C4-2B (cell line): ENCODE measurements around the gene INMT.

Experiments
- ZFX ChIP-seq: fragments of 450-650 bp; IDR thresholded peaks from 2 replicates; pipeline ENCODE4 v1.6.1; 2017
- TF ChIP-seq, protein P1 (sequence below): fragments of 450-650 bp; conservative IDR thresholded peaks from 2 replicates; pipeline ENCODE4 v1.5.1; 2017; ENCODE audit warnings: mild to moderate bottlenecking

DNA sequence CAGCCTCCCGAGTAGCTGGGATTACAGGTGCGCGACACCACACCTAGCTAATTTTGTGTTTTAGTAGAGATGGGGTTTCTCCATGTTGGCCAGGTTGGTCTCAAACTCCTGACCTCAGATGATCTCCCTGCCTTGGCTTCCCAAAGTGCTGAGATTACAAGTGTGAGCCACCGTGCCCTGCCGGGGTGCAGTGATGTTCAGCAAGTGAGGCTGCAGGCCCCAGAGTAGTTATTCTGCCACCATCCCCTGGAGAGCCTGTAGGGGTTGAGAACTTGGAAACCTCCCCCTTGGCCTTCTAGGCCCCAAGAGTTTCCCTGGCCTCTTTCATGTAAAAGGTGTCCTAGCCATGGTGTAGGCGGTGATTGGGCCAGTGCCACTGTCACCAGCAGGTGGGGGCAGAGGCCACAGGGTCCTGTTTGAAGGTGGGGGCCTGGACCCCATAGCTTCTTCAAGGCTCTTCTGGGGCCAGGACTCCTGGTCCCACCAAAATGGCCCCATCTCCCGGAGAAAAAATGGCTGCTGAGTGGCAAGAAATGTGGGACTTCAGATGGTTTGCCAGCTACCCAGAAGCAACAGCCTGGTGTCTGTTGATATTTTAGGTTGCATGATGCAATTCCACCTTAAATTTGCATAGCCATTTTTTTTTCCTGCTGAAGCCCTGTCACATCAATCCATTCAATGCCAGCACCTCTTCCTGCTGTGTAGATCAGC, 25.5 kb upstream of the INMT start:
- TF ChIP-seq, protein P1, sequence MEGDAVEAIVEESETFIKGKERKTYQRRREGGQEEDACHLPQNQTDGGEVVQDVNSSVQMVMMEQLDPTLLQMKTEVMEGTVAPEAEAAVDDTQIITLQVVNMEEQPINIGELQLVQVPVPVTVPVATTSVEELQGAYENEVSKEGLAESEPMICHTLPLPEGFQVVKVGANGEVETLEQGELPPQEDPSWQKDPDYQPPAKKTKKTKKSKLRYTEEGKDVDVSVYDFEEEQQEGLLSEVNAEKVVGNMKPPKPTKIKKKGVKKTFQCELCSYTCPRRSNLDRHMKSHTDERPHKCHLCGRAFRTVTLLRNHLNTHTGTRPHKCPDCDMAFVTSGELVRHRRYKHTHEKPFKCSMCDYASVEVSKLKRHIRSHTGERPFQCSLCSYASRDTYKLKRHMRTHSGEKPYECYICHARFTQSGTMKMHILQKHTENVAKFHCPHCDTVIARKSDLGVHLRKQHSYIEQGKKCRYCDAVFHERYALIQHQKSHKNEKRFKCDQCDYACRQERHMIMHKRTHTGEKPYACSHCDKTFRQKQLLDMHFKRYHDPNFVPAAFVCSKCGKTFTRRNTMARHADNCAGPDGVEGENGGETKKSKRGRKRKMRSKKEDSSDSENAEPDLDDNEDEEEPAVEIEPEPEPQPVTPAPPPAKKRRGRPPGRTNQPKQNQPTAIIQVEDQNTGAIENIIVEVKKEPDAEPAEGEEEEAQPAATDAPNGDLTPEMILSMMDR, result no peak
- TF ChIP-seq ZFX, result no peak
